Neural progenitor cell (in vitro differentiated cells): Measurements from ENCODE around the gene MCF2L2. TPM values are rescaled to one million over a fixed set of nuclear protein-coding genes. Genes with fewer than 3 reads are reported as not detected.

Source experiments
- DNase-seq: peaks from one replicate; pipeline ENCODE4 v3.0.0-alpha.2; 2016; ENCODE audit warnings: low spot score
- H2AFZ ChIP-seq: fragments of 200-600 bp; sonication (generic); replicated peaks from 2 replicates; pipeline ENCODE4 v1.6.1; 2016; ENCODE audit warnings: antibody characterized with exemption
- H3F3A ChIP-seq: fragments of 200-600 bp; sonication (generic); 2 replicates; pipeline ENCODE4 v1.6.1; 2016; ENCODE audit warnings: antibody characterized with exemption, low read depth
- H3K27ac ChIP-seq: fragments of 200-600 bp; sonication (generic); 2 replicates; pipeline ENCODE4 v1.5.1; 2016; ENCODE audit warnings: mild to moderate bottlenecking
- H3K27me3 ChIP-seq: fragments of 200-600 bp; sonication (generic); 2 replicates; pipeline ENCODE4 v1.6.1; 2016; ENCODE audit warnings: mild to moderate bottlenecking, moderate library complexity
- H3K36me3 ChIP-seq: fragments of 200-600 bp; sonication (generic); 2 replicates; pipeline ENCODE4 v1.5.1; 2016
- H3K4me1 ChIP-seq: fragments of 200-600 bp; sonication (generic); 2 replicates; pipeline ENCODE4 v1.6.1; 2016; ENCODE audit warnings: mixed run types
- H3K4me2 ChIP-seq: fragments of 200-600 bp; sonication (generic); 2 replicates; pipeline ENCODE4 v1.6.1; 2016
- H3K4me3 ChIP-seq: fragments of 200-600 bp; sonication (generic); 2 replicates; pipeline ENCODE4 v1.5.1; 2016
- H3K79me2 ChIP-seq: fragments of 200-600 bp; sonication (generic); 2 replicates; pipeline ENCODE4 v1.6.1; 2016; ENCODE audit warnings: low read depth
- H3K9ac ChIP-seq: fragments of 200-600 bp; sonication (generic); 2 replicates; pipeline ENCODE4 v1.6.1; 2016
- H3K9me3 ChIP-seq: fragments of 200-600 bp; sonication (generic); 2 replicates; pipeline ENCODE4 v1.5.1; 2016; ENCODE audit warnings: low read depth
- H4K20me1 ChIP-seq: fragments of 200-600 bp; sonication (generic); 2 replicates; pipeline ENCODE4 v1.6.1; 2016; ENCODE audit warnings: low read depth
- H3K27ac Mint-ChIP-seq: 3 replicates; pipeline ENCODE4 v1.8.0; 2021; ENCODE audit warnings: mixed read lengths
- H3K27me3 Mint-ChIP-seq: 2 replicates; pipeline ENCODE4 v1.8.0; 2022; ENCODE audit warnings: low read depth, mild to moderate bottlenecking, inconsistent platforms, moderate library complexity, mixed read lengths; ENCODE audit not compliant: insufficient read depth
- H3K36me3 Mint-ChIP-seq: 3 replicates; pipeline ENCODE4 v1.8.0; 2021; ENCODE audit warnings: mixed read lengths
- H3K4me1 Mint-ChIP-seq: 3 replicates; pipeline ENCODE4 v1.8.0; 2021; ENCODE audit warnings: mixed read lengths
- H3K4me3 Mint-ChIP-seq: 3 replicates; pipeline ENCODE4 v1.8.0; 2021; ENCODE audit warnings: mild to moderate bottlenecking, moderate library complexity, mixed read lengths
- H3K9me3 Mint-ChIP-seq: 3 replicates; pipeline ENCODE4 v1.8.0; 2020; ENCODE audit warnings: mixed read lengths
- CTCF ChIP-seq: fragments of 200-600 bp; sonication (generic); IDR thresholded peaks from 2 replicates; pipeline ENCODE4 v1.5.1; 2017; ENCODE audit warnings: antibody characterized with exemption, mild to moderate bottlenecking
- EZH2 ChIP-seq: fragments of 200-600 bp; sonication (generic); IDR thresholded peaks from 2 replicates; pipeline ENCODE4 v1.6.1; 2017; ENCODE audit warnings: antibody characterized with exemption, mild to moderate bottlenecking, moderate library complexity
- EZH2phosphoT487 ChIP-seq: fragments of 200-600 bp; sonication (generic); IDR thresholded peaks from 2 replicates; pipeline ENCODE4 v1.6.1; 2017; ENCODE audit warnings: antibody characterized with exemption
- total RNA-seq: library from RNA; depleted of rRNA; stranded (reverse); fragments of >200 nt; gene quantifications from 2 replicates; pipeline ENCODE4 v1.2.3, GENCODE V29; 2015; ENCODE audit warnings: low replicate concordance

MCF2L2 gene
- total RNA-seq, 1 donor from 2014 or later = 11.1 TPM

GRCh38 chr3:183252118-183252782 lies 176.2 kb downstream of the MCF2L2 start:
- Histone ChIP-seq H3K9ac (no peak overlapping the region), H3F3A (peaks cover 18% of the 10 kb centered on the region), H2AFZ (no peak overlapping the region), H3K4me2 (peak overlapping the region; percentile 90), H3K4me3 (no peak overlapping the region), H3K36me3 (no peaks in the 10 kb centered on the region), H3K27ac (no peak overlapping the region), H3K79me2 (peaks cover 22% of the 10 kb centered on the region), H3K9me3 (no peaks in the 10 kb centered on the region), H3K4me1 (peaks cover 8% of the 10 kb centered on the region), H4K20me1 (no peaks in the 10 kb centered on the region), H3K27me3 (peaks cover 31% of the 10 kb centered on the region)
- peaks cover 34% of the 10 kb centered on the region for H3K4me1 Mint-ChIP-seq
- H3K27ac Mint-ChIP-seq = peak overlapping the region; percentile 12
- peaks cover 9% of the 10 kb centered on the region for H3K36me3 Mint-ChIP-seq
- peaks cover 9% of the 10 kb centered on the region for H3K27me3 Mint-ChIP-seq
- peak overlapping the region; percentile 86 for H3K4me3 Mint-ChIP-seq
- TF ChIP-seq EZH2 = no peak
- TF ChIP-seq CTCF = no peak
- no peak for TF ChIP-seq EZH2phosphoT487
- no peaks in the 10 kb centered on the region for H3K9me3 Mint-ChIP-seq
- no peak for DNase-seq

GRCh38 chr3:183249006-183249718 lies 179.3 kb downstream of the MCF2L2 start:
- Mint-ChIP-seq H3K4me3 (no peak overlapping the region), H3K27ac (no peak overlapping the region), H3K27me3 (peaks cover 4% of the 10 kb centered on the region), H3K4me1 (peaks cover 15% of the 10 kb centered on the region), H3K36me3 (no peaks in the 10 kb centered on the region), H3K9me3 (peaks cover 3% of the 10 kb centered on the region)
- no peaks in the 10 kb centered on the region for H3K36me3 ChIP-seq
- H2AFZ ChIP-seq = no peak overlapping the region
- no peaks in the 10 kb centered on the region for H4K20me1 ChIP-seq
- TF ChIP-seq EZH2phosphoT487 (no peak), EZH2 (no peak), CTCF (no peak)
- no peaks in the 10 kb centered on the region for H3K4me1 ChIP-seq
- no peak overlapping the region for H3K4me2 ChIP-seq
- H3F3A ChIP-seq = peaks cover 7% of the 10 kb centered on the region
- peaks cover 31% of the 10 kb centered on the region for H3K27me3 ChIP-seq
- H3K4me3 ChIP-seq = no peak overlapping the region
- H3K79me2 ChIP-seq = no peaks in the 10 kb centered on the region
- H3K27ac ChIP-seq = no peak overlapping the region
- DNase-seq = no peak
- no peak overlapping the region for H3K9ac ChIP-seq
- no peaks in the 10 kb centered on the region for H3K9me3 ChIP-seq

- Histone ChIP-seq H3F3A (no peaks in the 10 kb centered on the region), H3K9ac (no peak overlapping the region), H2AFZ (no peak overlapping the region), H3K27ac (no peak overlapping the region), H3K36me3 (no peaks in the 10 kb centered on the region), H3K9me3 (peaks cover 3% of the 10 kb centered on the region), H3K27me3 (peaks cover 12% of the 10 kb centered on the region), H3K4me3 (no peak overlapping the region), H3K4me2 (no peak overlapping the region), H3K4me1 (no peaks in the 10 kb centered on the region), H4K20me1 (no peaks in the 10 kb centered on the region), H3K79me2 (no peaks in the 10 kb centered on the region)
- no peaks in the 10 kb centered on the region for H3K36me3 Mint-ChIP-seq
- H3K9me3 Mint-ChIP-seq = peaks cover 13% of the 10 kb centered on the region
- peaks cover 4% of the 10 kb centered on the region for H3K27me3 Mint-ChIP-seq
- H3K4me3 Mint-ChIP-seq = no peak overlapping the region
- H3K27ac Mint-ChIP-seq = no peak overlapping the region
- H3K4me1 Mint-ChIP-seq = peaks cover 11% of the 10 kb centered on the region
- TF ChIP-seq CTCF (no peak), EZH2 (no peak), EZH2phosphoT487 (no peak)
- peak; percentile 11 for DNase-seq
These were observed 181.3 kb downstream of the MCF2L2 start for GRCh38 chr3:183247011-183247589.
